LNCAP (cell line): ENCODE data around the gene NFATC2.

Source experiments
- CTCF ChIP-seq: fragments of 450-650 bp; IDR thresholded peaks from 2 replicates; pipeline ENCODE4 v1.5.1; 2017; ENCODE audit warnings: mild to moderate bottlenecking

NFATC2 gene

GRCh38 chr20:51468636-51469035 lies 73.9 kb downstream of the NFATC2 start:
- no peak for TF ChIP-seq CTCF

DNA sequence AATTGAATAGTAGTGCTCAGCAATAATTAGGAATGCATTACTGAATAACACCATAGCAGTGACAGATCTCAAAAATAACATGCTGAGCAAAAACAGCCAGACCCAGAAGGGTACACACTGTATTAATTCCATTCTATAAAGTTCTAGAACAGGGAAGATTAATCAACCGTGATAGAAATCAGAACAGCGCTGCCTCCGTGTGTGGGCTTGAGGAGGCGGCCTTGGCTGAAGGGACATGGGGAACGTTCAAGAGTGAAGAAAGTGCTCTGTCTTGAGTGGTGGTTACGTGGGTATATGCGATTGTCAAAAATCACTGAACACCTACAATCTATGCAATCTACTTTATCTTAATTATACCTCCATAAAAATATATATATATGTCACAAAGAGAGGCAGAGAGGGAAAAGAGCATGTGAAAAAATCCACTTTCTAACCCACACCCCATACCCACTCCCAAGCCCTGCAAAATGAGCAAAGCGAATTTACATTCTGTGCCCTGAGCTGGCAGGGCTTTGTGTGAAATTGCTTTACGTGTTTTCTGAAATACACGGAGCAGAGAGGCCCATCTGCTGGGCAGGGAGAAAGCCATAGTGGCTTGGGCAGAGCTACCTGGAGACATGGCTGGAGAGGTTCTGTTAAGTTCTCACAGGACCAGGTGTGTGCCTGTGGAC lies 74.4 kb downstream of the NFATC2 start:
- no peak for TF ChIP-seq CTCF

DNA sequence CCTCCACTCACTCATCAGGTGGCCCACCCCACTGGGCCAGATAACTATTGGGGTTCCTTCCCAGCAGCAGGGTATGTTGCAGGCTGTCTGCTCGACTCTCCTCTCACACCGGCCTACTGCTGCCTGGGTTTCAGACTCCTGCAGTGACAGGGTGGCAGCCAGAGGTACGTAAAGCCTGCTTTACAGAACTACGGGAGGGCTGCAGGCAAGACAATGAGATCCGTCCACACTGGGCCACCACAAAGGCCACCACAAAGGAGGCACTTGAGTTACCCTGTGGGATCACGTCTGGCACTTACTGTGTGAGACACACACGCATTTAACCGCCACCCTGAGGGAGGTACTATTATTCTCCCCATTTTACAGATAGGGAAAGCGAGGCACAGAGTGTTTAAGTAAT lies 78.5 kb downstream of the NFATC2 start:
- no peak for TF ChIP-seq CTCF

- no peak for TF ChIP-seq CTCF
Observed at GRCh38 chr20:51463560-51463959, 79.0 kb downstream of the NFATC2 start.

- TF ChIP-seq CTCF, result no peak
Observed at GRCh38 chr20:51462566-51463276, 79.8 kb downstream of the NFATC2 start.

DNA sequence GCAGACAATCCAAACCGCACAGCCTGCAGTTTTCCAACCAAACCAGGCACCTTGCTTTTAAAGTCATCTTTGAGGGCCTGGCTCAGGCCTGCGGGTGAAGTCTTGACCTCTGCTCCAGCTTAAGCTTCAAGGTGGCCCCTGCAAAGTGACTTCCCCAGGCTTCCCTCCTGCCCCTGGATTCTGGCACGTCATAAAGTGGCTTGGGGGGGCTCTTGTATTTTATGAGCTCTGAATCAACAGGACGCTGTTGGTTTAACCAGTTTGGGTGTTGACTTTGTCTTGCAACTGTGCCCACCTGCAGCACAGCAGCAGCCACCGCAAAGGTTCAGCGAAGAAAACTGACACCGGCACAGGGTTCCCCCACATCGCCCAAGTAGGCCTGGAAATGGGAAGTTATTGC lies 81.2 kb downstream of the NFATC2 start:
- no peak for TF ChIP-seq CTCF

DNA sequence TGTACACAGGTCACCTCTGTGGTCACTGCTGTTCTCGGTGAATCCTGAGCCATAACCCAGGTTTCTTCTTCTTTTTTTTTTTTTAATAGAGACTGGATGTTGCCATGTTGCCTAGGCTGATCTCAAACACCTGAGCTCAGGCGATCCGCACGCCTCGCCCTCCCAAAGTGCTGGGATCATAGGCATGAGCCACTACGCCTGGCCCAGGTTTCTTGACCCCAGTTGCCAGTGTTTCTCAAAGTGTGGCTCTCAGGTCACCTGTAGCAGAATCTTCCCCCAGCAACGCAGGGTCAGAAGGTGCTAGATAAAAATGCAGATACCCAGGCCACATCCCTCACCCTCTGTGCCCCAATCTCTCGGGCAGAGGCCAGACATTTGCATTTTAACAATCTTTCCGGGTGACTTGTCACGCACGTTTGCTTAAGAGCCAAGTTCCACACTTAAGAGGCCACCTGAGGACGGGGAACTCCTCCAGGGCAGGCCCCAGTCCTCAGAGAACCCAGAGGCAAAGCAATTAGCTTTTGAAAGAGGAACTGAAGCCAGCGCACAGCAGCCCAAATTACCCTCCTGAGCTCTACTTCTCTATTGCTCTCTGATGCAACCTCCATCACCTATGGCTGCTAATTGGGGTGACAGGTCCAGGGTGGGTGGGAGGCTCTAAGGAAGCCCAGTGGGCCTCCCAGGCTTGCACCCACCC lies 81.8 kb downstream of the NFATC2 start:
- no peak for TF ChIP-seq CTCF
